Liver (tissue), 9 donors: ENCODE measurements around the gene GMPR2. TPM values are rescaled to one million over a fixed set of nuclear protein-coding genes. Genes with fewer than 3 reads are reported as not detected.

Experiments
- DNase-seq: peaks from one replicate; pipeline ENCODE4 v3.0.0-alpha.2; 2017; ENCODE audit warnings: low spot score
- H3K27ac ChIP-seq, 2 donors: one replicate each; pipeline ENCODE4 v1.7.0; 2013; ENCODE audit warnings: inconsistent platforms in 2 of 2, low read length in 2 of 2, control low read depth in 1 of 2, low read depth in 1 of 2, mild to moderate bottlenecking in 1 of 2
- H3K27me3 ChIP-seq, 4 donors: one replicate each; pipeline versions ENCODE4 v1.6.1 to v1.7.0; 2013; ENCODE audit warnings: low read length in 3 of 4, inconsistent platforms in 1 of 4, mild to moderate bottlenecking in 1 of 4, moderate library complexity in 1 of 4; ENCODE audit not compliant: control insufficient read depth in 4 of 4, insufficient read depth in 4 of 4
- H3K36me3 ChIP-seq, 4 donors: one replicate each; pipeline versions ENCODE4 v1.6.1 to v1.7.0; 2013; ENCODE audit warnings: low read length in 3 of 4, mild to moderate bottlenecking in 3 of 4, low read depth in 1 of 4, moderate library complexity in 1 of 4; ENCODE audit not compliant: control insufficient read depth in 4 of 4, insufficient read depth in 3 of 4
- H3K4me1 ChIP-seq, 4 donors: one replicate each; pipeline versions ENCODE4 v1.6.1 to v1.7.0; 2013; ENCODE audit warnings: low read length in 3 of 4, mild to moderate bottlenecking in 3 of 4, moderate library complexity in 1 of 4; ENCODE audit not compliant: control insufficient read depth in 4 of 4, insufficient read depth in 4 of 4
- H3K4me3 ChIP-seq, 3 donors: one replicate each; pipeline versions ENCODE4 v1.6.1 to v1.7.0; 2013; ENCODE audit warnings: low read length in 3 of 3, control low read depth in 1 of 3, low read depth in 1 of 3, mild to moderate bottlenecking in 1 of 3
- H3K9ac ChIP-seq, 2 donors: one replicate each; pipeline ENCODE4 v1.7.0; 2013; ENCODE audit warnings: low read length in 2 of 2, mild to moderate bottlenecking in 2 of 2, moderate library complexity in 2 of 2, control low read depth in 1 of 2, low read depth in 1 of 2
- H3K9me3 ChIP-seq, 4 donors: one replicate each; pipeline versions ENCODE4 v1.6.1 to v1.7.0; 2013; ENCODE audit warnings: low read length in 3 of 4; ENCODE audit not compliant: control insufficient read depth in 4 of 4
- EGR1 ChIP-seq, 2 donors: IDR thresholded peaks; 2 replicates each; pipeline ENCODE4 v1.6.1; 2016 to 2018; ENCODE audit warnings: antibody characterized with exemption in 2 of 2, low read depth in 2 of 2
- FOXA1 ChIP-seq: IDR thresholded peaks from 2 replicates; pipeline ENCODE4 v1.6.1; 2016; ENCODE audit warnings: antibody characterized with exemption
- FOXA2 ChIP-seq: IDR thresholded peaks from 2 replicates; pipeline ENCODE4 v1.6.1; 2016; ENCODE audit warnings: antibody characterized with exemption
- GABPA ChIP-seq, 2 donors: IDR thresholded peaks in 1 of 2; conservative IDR thresholded peaks in 1 of 2; 2 replicates each; pipeline ENCODE4 v1.6.1; 2016; ENCODE audit warnings: antibody characterized with exemption in 2 of 2, mild to moderate bottlenecking in 1 of 2, moderate library complexity in 1 of 2
- HNF4A ChIP-seq, 2 donors: conservative IDR thresholded peaks; 2 replicates each; pipeline ENCODE4 v1.6.1; 2016; ENCODE audit warnings: antibody characterized with exemption in 2 of 2, mild to moderate bottlenecking in 2 of 2
- HNF4G ChIP-seq: IDR thresholded peaks from 2 replicates; pipeline ENCODE4 v1.6.1; 2016; ENCODE audit warnings: antibody characterized with exemption
- JUND ChIP-seq, 2 donors: IDR thresholded peaks; 2 replicates each; pipeline ENCODE4 v1.6.1; 2016; ENCODE audit warnings: antibody characterized with exemption in 2 of 2
- NR2F2 ChIP-seq: IDR thresholded peaks from 2 replicates; pipeline ENCODE4 v1.6.1; 2016; ENCODE audit warnings: antibody characterized with exemption
- RAD21 ChIP-seq, 2 donors: IDR thresholded peaks; 2 replicates each; pipeline ENCODE4 v1.6.1; 2016; ENCODE audit warnings: antibody characterized with exemption in 2 of 2, mild to moderate bottlenecking in 2 of 2
- RXRA ChIP-seq, 2 donors: IDR thresholded peaks; 2 replicates each; pipeline ENCODE4 v1.6.1; 2017 to 2018; ENCODE audit warnings: antibody characterized with exemption in 2 of 2, mild to moderate bottlenecking in 1 of 2
- SP1 ChIP-seq: IDR thresholded peaks from 2 replicates; pipeline ENCODE4 v1.6.1; 2018; ENCODE audit warnings: antibody characterized with exemption, mild to moderate bottlenecking
- TAF1 ChIP-seq: conservative IDR thresholded peaks from 2 replicates; pipeline ENCODE4 v1.6.1; 2016; ENCODE audit warnings: antibody characterized with exemption, mild to moderate bottlenecking
- YY1 ChIP-seq: IDR thresholded peaks from 2 replicates; pipeline ENCODE4 v1.6.1; 2016; ENCODE audit warnings: antibody characterized with exemption, mild to moderate bottlenecking
- WGBS: extraction: QIAGEN DNeasy Blood & Tissue Kit; methylation state at CpG from one replicate; pipeline ENCODE4 v1.1.7; 2013; 5-methylcytosine and 5-hydroxymethylcytosine counted together
- polyA plus RNA-seq, 2 donors: library from polyadenylated mRNA; stranded (reverse) in 1 of 2; unstranded in 1 of 2; fragments of 200-250 nt in 1 of 2; fragments of >200 nt in 1 of 2; fragmentation: Nextera tagmentation in 1 of 2; extraction: Ambion mirVana in 1 of 2; gene quantifications; one replicate each; pipeline versions ENCODE4 v1.2.1 to v1.2.3, GENCODE V29; 2013 to 2015
- total RNA-seq, 2 donors: library from RNA; depleted of rRNA; stranded (reverse); fragments of >200 nt; gene quantifications; one replicate each; pipeline ENCODE4 v1.2.3, GENCODE V29; 2014
- TF ChIP-seq, protein P1 (sequence below): IDR thresholded peaks from 2 replicates; pipeline ENCODE4 v1.6.1; 2016; ENCODE audit warnings: antibody characterized with exemption
- TF ChIP-seq, protein P2 (sequence below): IDR thresholded peaks from 2 replicates; pipeline ENCODE4 v1.6.1; 2016; ENCODE audit warnings: antibody characterized with exemption
- TF ChIP-seq, protein P3 (sequence below): IDR thresholded peaks from 2 replicates; pipeline ENCODE4 v1.6.1; 2016; ENCODE audit warnings: antibody characterized with exemption, mild to moderate bottlenecking
- TF ChIP-seq, protein P4 (sequence below): IDR thresholded peaks from 2 replicates; pipeline ENCODE4 v1.6.1; 2016; ENCODE audit warnings: antibody characterized with exemption
- donor health status: healthy.
- donor health status: healthy.
- donor health status: healthy.
- donor health status: healthy.
- donor health status: healthy.

GMPR2 gene
- total and polyA plus RNA-seq, 4 donors, result 28.6 to 42.7 (median 32.4) TPM

DNA sequence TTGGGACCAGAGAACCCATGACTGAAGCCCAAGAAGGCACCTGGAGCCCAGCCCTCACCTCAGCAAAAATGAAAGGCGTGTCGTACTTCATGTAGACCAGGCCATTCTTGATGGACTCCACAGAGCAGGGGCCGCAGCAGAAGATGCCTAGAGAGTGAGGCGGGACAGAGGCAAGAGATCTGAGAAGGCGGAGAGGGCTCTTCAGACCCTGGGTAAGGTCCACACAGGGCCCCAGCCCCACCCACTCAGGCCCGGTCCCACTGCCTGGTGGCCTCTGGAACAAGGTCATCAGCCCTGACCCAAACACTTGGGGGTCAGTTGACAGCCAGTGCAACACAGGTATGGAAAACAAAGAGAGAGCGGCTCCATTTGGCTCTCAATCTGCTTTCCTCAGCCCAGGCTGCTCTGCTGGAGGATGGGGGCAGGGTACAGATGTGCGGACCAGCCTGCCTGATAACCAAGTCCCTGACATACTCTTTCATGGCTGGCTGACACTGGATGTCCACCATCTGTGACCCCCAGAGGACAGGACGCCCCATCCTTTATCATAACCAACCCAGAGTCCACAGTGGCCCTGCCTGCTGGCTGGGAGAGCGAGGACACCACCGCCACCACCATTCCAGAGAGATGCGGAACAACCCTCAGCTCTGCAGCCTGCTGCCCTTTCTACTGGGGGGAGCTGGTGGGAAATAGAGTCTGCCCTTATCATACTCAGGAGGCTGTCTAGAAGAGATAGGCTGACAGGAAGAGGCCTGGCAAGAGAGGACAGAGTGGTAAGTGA is 23.4 kb downstream of the GMPR2 start:
- no peak overlapping the region for H3K4me3 ChIP-seq
- no peaks in the 10 kb centered on the region for H3K27me3 ChIP-seq
- DNase-seq, result peak; percentile 71
- TF ChIP-seq, protein P1, sequence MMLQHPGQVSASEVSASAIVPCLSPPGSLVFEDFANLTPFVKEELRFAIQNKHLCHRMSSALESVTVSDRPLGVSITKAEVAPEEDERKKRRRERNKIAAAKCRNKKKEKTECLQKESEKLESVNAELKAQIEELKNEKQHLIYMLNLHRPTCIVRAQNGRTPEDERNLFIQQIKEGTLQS, result no peak
- TF ChIP-seq, protein P2, sequence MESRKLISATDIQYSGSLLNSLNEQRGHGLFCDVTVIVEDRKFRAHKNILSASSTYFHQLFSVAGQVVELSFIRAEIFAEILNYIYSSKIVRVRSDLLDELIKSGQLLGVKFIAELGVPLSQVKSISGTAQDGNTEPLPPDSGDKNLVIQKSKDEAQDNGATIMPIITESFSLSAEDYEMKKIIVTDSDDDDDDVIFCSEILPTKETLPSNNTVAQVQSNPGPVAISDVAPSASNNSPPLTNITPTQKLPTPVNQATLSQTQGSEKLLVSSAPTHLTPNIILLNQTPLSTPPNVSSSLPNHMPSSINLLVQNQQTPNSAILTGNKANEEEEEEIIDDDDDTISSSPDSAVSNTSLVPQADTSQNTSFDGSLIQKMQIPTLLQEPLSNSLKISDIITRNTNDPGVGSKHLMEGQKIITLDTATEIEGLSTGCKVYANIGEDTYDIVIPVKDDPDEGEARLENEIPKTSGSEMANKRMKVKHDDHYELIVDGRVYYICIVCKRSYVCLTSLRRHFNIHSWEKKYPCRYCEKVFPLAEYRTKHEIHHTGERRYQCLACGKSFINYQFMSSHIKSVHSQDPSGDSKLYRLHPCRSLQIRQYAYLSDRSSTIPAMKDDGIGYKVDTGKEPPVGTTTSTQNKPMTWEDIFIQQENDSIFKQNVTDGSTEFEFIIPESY, result no peak
- no peak for TF ChIP-seq HNF4A (conservative IDR thresholded peaks at IDR 0.05)
- TF ChIP-seq YY1, result no peak
- no peak for TF ChIP-seq RXRA (IDR thresholded peaks at IDR 0.05)
- TF ChIP-seq, protein P3, sequence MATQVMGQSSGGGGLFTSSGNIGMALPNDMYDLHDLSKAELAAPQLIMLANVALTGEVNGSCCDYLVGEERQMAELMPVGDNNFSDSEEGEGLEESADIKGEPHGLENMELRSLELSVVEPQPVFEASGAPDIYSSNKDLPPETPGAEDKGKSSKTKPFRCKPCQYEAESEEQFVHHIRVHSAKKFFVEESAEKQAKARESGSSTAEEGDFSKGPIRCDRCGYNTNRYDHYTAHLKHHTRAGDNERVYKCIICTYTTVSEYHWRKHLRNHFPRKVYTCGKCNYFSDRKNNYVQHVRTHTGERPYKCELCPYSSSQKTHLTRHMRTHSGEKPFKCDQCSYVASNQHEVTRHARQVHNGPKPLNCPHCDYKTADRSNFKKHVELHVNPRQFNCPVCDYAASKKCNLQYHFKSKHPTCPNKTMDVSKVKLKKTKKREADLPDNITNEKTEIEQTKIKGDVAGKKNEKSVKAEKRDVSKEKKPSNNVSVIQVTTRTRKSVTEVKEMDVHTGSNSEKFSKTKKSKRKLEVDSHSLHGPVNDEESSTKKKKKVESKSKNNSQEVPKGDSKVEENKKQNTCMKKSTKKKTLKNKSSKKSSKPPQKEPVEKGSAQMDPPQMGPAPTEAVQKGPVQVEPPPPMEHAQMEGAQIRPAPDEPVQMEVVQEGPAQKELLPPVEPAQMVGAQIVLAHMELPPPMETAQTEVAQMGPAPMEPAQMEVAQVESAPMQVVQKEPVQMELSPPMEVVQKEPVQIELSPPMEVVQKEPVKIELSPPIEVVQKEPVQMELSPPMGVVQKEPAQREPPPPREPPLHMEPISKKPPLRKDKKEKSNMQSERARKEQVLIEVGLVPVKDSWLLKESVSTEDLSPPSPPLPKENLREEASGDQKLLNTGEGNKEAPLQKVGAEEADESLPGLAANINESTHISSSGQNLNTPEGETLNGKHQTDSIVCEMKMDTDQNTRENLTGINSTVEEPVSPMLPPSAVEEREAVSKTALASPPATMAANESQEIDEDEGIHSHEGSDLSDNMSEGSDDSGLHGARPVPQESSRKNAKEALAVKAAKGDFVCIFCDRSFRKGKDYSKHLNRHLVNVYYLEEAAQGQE, result no peak
- TF ChIP-seq TAF1, result no peak
- TF ChIP-seq, protein P4, sequence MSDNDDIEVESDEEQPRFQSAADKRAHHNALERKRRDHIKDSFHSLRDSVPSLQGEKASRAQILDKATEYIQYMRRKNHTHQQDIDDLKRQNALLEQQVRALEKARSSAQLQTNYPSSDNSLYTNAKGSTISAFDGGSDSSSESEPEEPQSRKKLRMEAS, result no peak
- TF ChIP-seq JUND (IDR thresholded peaks at IDR 0.05), result no peak
- no peak for TF ChIP-seq GABPA (IDR thresholded peaks at IDR 0.05 in 1 of 2, conservative IDR thresholded peaks at IDR 0.05 in 1 of 2)
- TF ChIP-seq EGR1 (IDR thresholded peaks at IDR 0.05; ENCODE audit: low read depth in 2 of 2), result no peak
- no peak for TF ChIP-seq NR2F2
- no peak for TF ChIP-seq RAD21 (IDR thresholded peaks at IDR 0.05)
- no peak for TF ChIP-seq FOXA2
- H3K9me3 ChIP-seq, result no peaks in the 10 kb centered on the region
- peaks cover 0 to 13% (median 1%) of the 10 kb centered on the region in 4 donors for H3K36me3 ChIP-seq
- H3K27ac ChIP-seq, result no peak overlapping the region
- H3K9ac ChIP-seq, result no peak overlapping the region
- no peaks in the 10 kb centered on the region for H3K4me1 ChIP-seq
- 96% methylated on average over 12 of the region's 12 CpGs for WGBS

DNA sequence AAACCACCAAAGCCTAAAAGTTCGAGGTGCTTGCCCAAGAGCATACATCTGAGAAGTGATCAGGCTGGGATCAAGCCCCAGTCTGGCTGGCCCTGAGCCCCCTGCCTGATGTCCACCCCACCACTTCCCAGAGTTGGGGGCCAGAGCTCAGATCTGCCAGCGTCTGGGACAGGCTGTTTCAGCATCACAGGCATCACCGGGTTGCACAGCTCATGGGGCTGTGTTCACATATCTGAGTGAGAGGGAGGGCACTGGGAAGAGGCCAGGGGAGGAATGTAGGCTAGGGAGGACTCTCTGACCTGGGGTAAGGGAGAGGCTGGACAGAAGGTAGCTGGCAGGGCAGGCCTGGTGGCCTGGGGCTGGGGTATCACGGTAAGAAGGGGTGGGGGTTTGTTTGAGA is 24.2 kb downstream of the GMPR2 start:
- no peak for DNase-seq
- H3K9me3 ChIP-seq, result no peaks in the 10 kb centered on the region
- H3K27me3 ChIP-seq, result no peaks in the 10 kb centered on the region
- no peak overlapping the region for H3K27ac ChIP-seq
- H3K4me1 ChIP-seq, result no peaks in the 10 kb centered on the region
- TF ChIP-seq, protein P4, result no peak
- TF ChIP-seq NR2F2 (no peak), FOXA1 (no peak), RAD21 (IDR thresholded peaks at IDR 0.05) (no peak), YY1 (no peak), JUND (IDR thresholded peaks at IDR 0.05) (no peak), HNF4G (no peak), RXRA (IDR thresholded peaks at IDR 0.05) (no peak), SP1 (no peak)
- no peak overlapping the region for H3K4me3 ChIP-seq
- 90% methylated on average over 4 of the region's 4 CpGs for WGBS
- peaks cover 0 to 13% (median 1%) of the 10 kb centered on the region in 4 donors for H3K36me3 ChIP-seq
- H3K9ac ChIP-seq, result no peak overlapping the region
